Pancreas (tissue), 10 donors: ENCODE measurements around the gene NUTM1. TPM values are rescaled to one million over a fixed set of nuclear protein-coding genes. Genes with fewer than 3 reads are reported as not detected.
"Not testable (repeated sequence)": the region's sequence is repeated elsewhere in the genome, so short reads cannot be mapped to it uniquely, and the experiment has no call there.

ENCODE experiments used
- ATAC-seq, 4 donors: fragments of 200-7000 bp; cut with Tn5 transposase; one replicate each; pipeline versions ENCODE4 v1.8.0 to v1.9.1; 2020; ENCODE audit warnings: mild to moderate bottlenecking in 4 of 4, moderate library complexity in 4 of 4
- DNase-seq, 6 donors: peaks; one replicate each; pipeline ENCODE4 v3.0.0-alpha.2; 2020
- FAIRE-seq: peaks from 2 replicates; lab custom pipeline; 2012; peaks lifted over from hg19 to GRCh38; lab: Jason Lieb, UNC
- H3K27ac ChIP-seq, 4 donors: fragments of 200-600 bp; sonication (generic); 1 replicate in 3 of 4; 2 replicates in 1 of 4; pipeline versions ENCODE4 v1.5.0 to v1.8.0; 2020
- H3K27me3 ChIP-seq, 4 donors: fragments of 200-600 bp; one replicate each; pipeline ENCODE4 v1.8.0; 2021
- H3K36me3 ChIP-seq, 3 donors: fragments of 200-600 bp; sonication (generic) in 1 of 3; one replicate each; pipeline versions ENCODE4 v1.5.0 to v1.8.0; 2020 to 2021
- H3K4me1 ChIP-seq, 3 donors: fragments of 200-600 bp; one replicate each; pipeline ENCODE4 v1.8.0; 2021
- H3K4me3 ChIP-seq, 4 donors: fragments of 200-600 bp; sonication (generic) in 2 of 4; one replicate each; pipeline versions ENCODE4 v1.5.0 to v1.8.0; 2020 to 2021
- H3K9me3 ChIP-seq, 4 donors: fragments of 200-600 bp; one replicate each; pipeline ENCODE4 v1.8.0; 2021
- CTCF ChIP-seq, 4 donors: fragments of 200-600 bp; sonication (generic) in 3 of 4; IDR thresholded peaks; one replicate each; pipeline versions ENCODE4 v1.5.0 to v1.8.0; 2021; ENCODE audit warnings: antibody characterized with exemption in 4 of 4
- WGBS, 2 donors: extraction: QIAGEN DNeasy Blood & Tissue Kit; methylation state at CpG; one replicate each; pipeline ENCODE4 v1.1.7; 2013; 5-methylcytosine and 5-hydroxymethylcytosine counted together
- intact Hi-C, 3 donors: fragments of 100-400 bp; cut with DNase I; formaldehyde crosslinking; loops; one replicate each; pipeline versions ENCODE4 v1.11.1 to v1.14.2; 2022
- polyA plus RNA-seq, 2 donors: library from polyadenylated mRNA; stranded (reverse); fragments of 200-250 nt; gene quantifications; one replicate each; pipeline ENCODE4 v1.2.3, GENCODE V29; 2013
- total RNA-seq, 6 donors: library from RNA; stranded (reverse); fragmentation: NEBNext Ultra II Directional in 4 of 6; extraction: Animal tissue kit (Norgen Biotek cat#: 25700) in 4 of 6; gene quantifications; one replicate each; pipeline versions ENCODE4 v1.2.1 to v1.2.4, GENCODE V29; 2021 to 2023
- donor health status: healthy with polysubstance abuse.
- donor health status: DM: no; HTN: no; CAD: no; lungs with moderate emphysema.
- donor health status: DM: no; HTN: no; CAD: no.
- donor health status: control.
- donor health status: control.
- donor health status: Bipolar disorder and iron deficiency.
- donor health status: DM: yes; HTN: yes; CAD: no.
- donor health status: DM: no; HTN: no; CAD: no.
- donor health status: DM: no; HTN: no; CAD: no.
- donor health status: DM: yes; HTN: yes; CAD: no.

NUTM1 gene
- total and polyA plus RNA-seq, 8 donors, result not detected

GRCh38 chr15:34349769-34350168 is 6.7 kb downstream of the NUTM1 start:
- FAIRE-seq, result no peak
- intact Hi-C loops, result no loop called here
- no peak overlapping the region for H3K27ac ChIP-seq
- H3K4me3 ChIP-seq, result no peak overlapping the region
- DNase-seq, result no peak
- no peak for ATAC-seq
- 60 to 75% methylated on average over 4 of the region's 4 CpGs for WGBS, 2 donors
- no peaks in the 10 kb centered on the region for H3K27me3 ChIP-seq
- no peaks in the 10 kb centered on the region for H3K9me3 ChIP-seq
- H3K36me3 ChIP-seq, result no peaks in the 10 kb centered on the region
- no peaks in the 10 kb centered on the region for H3K4me1 ChIP-seq
- no peak for TF ChIP-seq CTCF (IDR thresholded peaks at IDR 0.05)

- H3K27me3 ChIP-seq, H3K27ac ChIP-seq, H3K4me3 ChIP-seq, intact Hi-C loops, ATAC-seq, FAIRE-seq, H3K9me3 ChIP-seq, H3K36me3 ChIP-seq, DNase-seq, H3K4me1 ChIP-seq: not testable (repeated sequence)
- 86 to 87% methylated on average over 12 of the region's 12 CpGs for WGBS, 2 donors
These were observed 9.9 kb downstream of the NUTM1 start for GRCh38 chr15:34352996-34353395.

DNA sequence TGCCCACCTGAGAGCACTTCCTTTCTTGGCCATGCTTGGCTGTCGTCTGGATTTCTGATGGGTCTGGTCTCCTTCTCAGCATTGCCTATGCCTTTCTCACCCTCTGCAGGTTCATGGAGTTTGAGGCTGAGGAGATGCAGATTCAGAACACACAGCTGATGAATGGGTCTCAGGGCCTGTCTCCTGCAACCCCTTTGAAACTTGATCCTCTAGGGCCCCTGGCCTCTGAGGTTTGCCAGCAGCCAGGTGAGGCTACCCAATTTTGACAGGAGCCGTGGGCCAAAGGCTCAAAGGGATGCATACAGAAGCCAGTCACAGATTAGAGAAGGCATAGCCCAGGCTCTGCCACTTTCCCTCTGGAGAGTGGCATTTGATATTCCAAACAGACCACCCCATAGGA is 10.5 kb downstream of the NUTM1 start:
- no peak for FAIRE-seq

DNA sequence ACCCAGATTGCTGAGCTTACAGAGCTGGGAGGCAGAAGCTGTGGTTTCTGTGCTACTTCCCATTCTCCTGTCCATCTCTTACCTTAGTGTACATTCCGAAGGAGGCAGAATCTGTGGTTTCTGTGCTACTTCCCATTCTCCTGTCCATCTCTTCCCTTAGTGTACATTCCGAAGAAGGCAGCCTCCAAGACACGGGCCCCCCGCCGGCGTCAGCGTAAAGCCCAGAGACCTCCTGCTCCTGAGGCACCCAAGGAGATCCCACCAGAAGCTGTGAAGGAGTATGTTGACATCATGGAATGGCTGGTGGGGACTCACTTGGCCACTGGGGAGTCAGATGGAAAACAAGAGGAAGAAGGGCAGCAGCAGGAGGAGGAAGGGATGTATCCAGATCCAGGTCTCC is 11.2 kb downstream of the NUTM1 start:
- TF ChIP-seq CTCF (IDR thresholded peaks at IDR 0.05), result no peak

More for the DNA sequence above, 10.5 kb downstream of the NUTM1 start:
- H3K36me3 ChIP-seq, result no peaks in the 10 kb centered on the region
- H3K4me3 ChIP-seq, result no peak overlapping the region
- no peaks in the 10 kb centered on the region for H3K9me3 ChIP-seq
- no peak for TF ChIP-seq CTCF (IDR thresholded peaks at IDR 0.05)
- ATAC-seq, result no peak
- no peak for DNase-seq
- H3K4me1 ChIP-seq, result no peaks in the 10 kb centered on the region
- H3K27ac ChIP-seq, result no peak overlapping the region
- H3K27me3 ChIP-seq, result no peaks in the 10 kb centered on the region
- 67 to 69% methylated on average over 2 of the region's 2 CpGs for WGBS, 2 donors
- intact Hi-C loops, result no loop called here

GRCh38 chr15:34355241-34355640 is 12.1 kb downstream of the NUTM1 start:
- ATAC-seq (no peak), FAIRE-seq (no peak), DNase-seq (no peak)
- no peaks in the 10 kb centered on the region for H3K9me3 ChIP-seq
- no peaks in the 10 kb centered on the region for H3K27me3 ChIP-seq
- no peak for TF ChIP-seq CTCF (IDR thresholded peaks at IDR 0.05)
- intact Hi-C loops, result no loop called here
- WGBS, 2 donors, result 83 to 86% methylated on average over 9 of the region's 9 CpGs
- no peak overlapping the region for H3K27ac ChIP-seq
- H3K36me3 ChIP-seq, result no peaks in the 10 kb centered on the region
- no peaks in the 10 kb centered on the region for H3K4me1 ChIP-seq
- H3K4me3 ChIP-seq, result no peak overlapping the region

More for the DNA sequence above, 11.2 kb downstream of the NUTM1 start:
- H3K4me3 ChIP-seq, result no peak overlapping the region
- no peaks in the 10 kb centered on the region for H3K9me3 ChIP-seq
- no peaks in the 10 kb centered on the region for H3K27me3 ChIP-seq
- intact Hi-C loops, result no loop called here
- DNase-seq (no peak), FAIRE-seq (no peak), ATAC-seq (no peak)
- no peaks in the 10 kb centered on the region for H3K36me3 ChIP-seq
- no peaks in the 10 kb centered on the region for H3K4me1 ChIP-seq
- no peak overlapping the region for H3K27ac ChIP-seq
- 90 to 91% methylated on average over 7 of the region's 7 CpGs for WGBS, 2 donors
